ENCODE measurements around the gene LAPTM4A. TPM values are rescaled to one million over a fixed set of nuclear protein-coding genes. Genes with fewer than 3 reads are reported as not detected.

The LAPTM4A gene
- total and polyA plus RNA-seq, 2 of the 4 experiments (the other 2 are of a cell fraction), result 97.7 to 401 TPM

GRCh38 chr2:20064841-20065240 is 13.4 kb upstream of the LAPTM4A start:
- Histone ChIP-seq H2BK20ac (ENCODE audit: low read depth, low read length) (no peak overlapping the region), H3K9me3 (ENCODE audit: control insufficient read depth, insufficient read depth, low read length) (peaks cover 7% of the 10 kb centered on the region), H3K36me3 (ENCODE audit: control insufficient read depth, insufficient read depth, low read length) (no peaks in the 10 kb centered on the region), H2AK9ac (replicated peaks; ENCODE audit: low read depth, low read length, poor library complexity) (no peak overlapping the region), H2BK120ac (ENCODE audit: low read depth, low read length) (no peak overlapping the region), H4K8ac (ENCODE audit: low read depth in 2 of 2, low read length in 2 of 2) (no peak overlapping the region), H3K9ac (ENCODE audit: low read depth, low read length) (no peak overlapping the region), H3K4ac (ENCODE audit: low read depth, low read length) (no peak overlapping the region), H3K14ac (replicated peaks; ENCODE audit: low read depth, low read length) (no peak overlapping the region), H3K27me3 (ENCODE audit: control insufficient read depth, insufficient read depth, low read length) (no peaks in the 10 kb centered on the region), H3K18ac (ENCODE audit: low read depth, low read length) (no peak overlapping the region), H4K5ac (ENCODE audit: low read depth, low read length) (no peak overlapping the region), H3K4me2 (ENCODE audit: low read depth, low read length) (no peak overlapping the region), H3K56ac (ENCODE audit: extremely low read depth, insufficient read depth, low read length) (no peak overlapping the region), H3K27ac (ENCODE audit: insufficient read depth, low read length) (no peak overlapping the region), H2AK5ac (ENCODE audit: low read depth, low read length) (0 out of 2 replicates have a peak overlapping the region, but pooled peaks have one; percentile 1), H2BK15ac (ENCODE audit: low read depth, low read length) (no peak overlapping the region), H2BK5ac (ENCODE audit: low read depth, low read length, poor library complexity, severe bottlenecking) (no peak overlapping the region), H4K20me1 (ENCODE audit: insufficient read depth, low read length) (peaks cover 8% of the 10 kb centered on the region), H4K91ac (ENCODE audit: insufficient read depth, low read depth, low read length) (no peak overlapping the region), H3K79me1 (ENCODE audit: low read depth in 1 of 2, low read length in 2 of 2) (peaks cover 0 to 8% of the 10 kb centered on the region in 2 experiments; a peak in 2 of 4 replicates), H2AFZ (replicated peaks; ENCODE audit: low read length, poor library complexity) (no peak overlapping the region), H3K4me1 (ENCODE audit: control insufficient read depth, insufficient read depth, low read length) (peaks cover 28% of the 10 kb centered on the region), H3K4me3 (ENCODE audit: insufficient read depth, low read depth, low read length) (no peak overlapping the region), H3K9me1 (ENCODE audit: insufficient read depth, low read length) (peaks cover 15% of the 10 kb centered on the region), H3K23ac (ENCODE audit: low read depth, low read length) (no peak overlapping the region)
- DNase-seq (no peak), ATAC-seq (ENCODE audit: low read depth) (no peak)
- no peak for TF ChIP-seq FOS (IDR thresholded peaks at IDR 0.05; ENCODE audit: low read depth, low read length)
- TF ChIP-seq RCOR1 (IDR thresholded peaks at IDR 0.05; ENCODE audit: insufficient replicate concordance, low read length), result no peak
- no peak for TF ChIP-seq RFX5 (IDR thresholded peaks at IDR 0.05; ENCODE audit: low read depth, low read length)
- ChIA-PET POLR2A (ENCODE audit: unreplicated experiment) (no interaction called here), CTCF (no interaction called here)
- intact Hi-C loops (cut with micrococcal nuclease), result no loop called here
- in situ Hi-C loops (cut with MboI; ENCODE audit: low sequenced_read_pairs), result no loop called here
- BruUV-seq (replicated peaks), result no TSS peak
- dilution Hi-C loops (cut with HindIII; ENCODE audit: low sequenced_read_pairs, unreplicated experiment), result no loop called here
